Endometrial microvascular endothelial cells (primary cell): ENCODE measurements around the gene HIBCH. TPM values are rescaled to one million over a fixed set of nuclear protein-coding genes. Genes with fewer than 3 reads are reported as not detected.
"Not testable (repeated sequence)": the region's sequence is repeated elsewhere in the genome, so short reads cannot be mapped to it uniquely, and the experiment has no call there.

ENCODE experiments used
- in situ Hi-C: cut with HindIII; loops from 2 replicates; pipeline ENCODE4 v1.10.0; 2017; ENCODE audit warnings: low sequenced_read_pairs, low pct_unique_long_range_greater_than_20kb; ENCODE audit errors: inconsistent ontology term
- total RNA-seq: library from RNA; depleted of rRNA; stranded (reverse); fragments of >200 nt; gene quantifications from one replicate; pipeline ENCODE4 v1.2.3, GENCODE V29; 2015; ENCODE audit errors: inconsistent ontology term

The HIBCH gene
- total RNA-seq, 1 donor from 2014 or later: 18.1 TPM

GRCh38 chr2:190181123-190181669, 138.4 kb downstream of the HIBCH start:
- in situ Hi-C loops: no loop called here

DNA sequence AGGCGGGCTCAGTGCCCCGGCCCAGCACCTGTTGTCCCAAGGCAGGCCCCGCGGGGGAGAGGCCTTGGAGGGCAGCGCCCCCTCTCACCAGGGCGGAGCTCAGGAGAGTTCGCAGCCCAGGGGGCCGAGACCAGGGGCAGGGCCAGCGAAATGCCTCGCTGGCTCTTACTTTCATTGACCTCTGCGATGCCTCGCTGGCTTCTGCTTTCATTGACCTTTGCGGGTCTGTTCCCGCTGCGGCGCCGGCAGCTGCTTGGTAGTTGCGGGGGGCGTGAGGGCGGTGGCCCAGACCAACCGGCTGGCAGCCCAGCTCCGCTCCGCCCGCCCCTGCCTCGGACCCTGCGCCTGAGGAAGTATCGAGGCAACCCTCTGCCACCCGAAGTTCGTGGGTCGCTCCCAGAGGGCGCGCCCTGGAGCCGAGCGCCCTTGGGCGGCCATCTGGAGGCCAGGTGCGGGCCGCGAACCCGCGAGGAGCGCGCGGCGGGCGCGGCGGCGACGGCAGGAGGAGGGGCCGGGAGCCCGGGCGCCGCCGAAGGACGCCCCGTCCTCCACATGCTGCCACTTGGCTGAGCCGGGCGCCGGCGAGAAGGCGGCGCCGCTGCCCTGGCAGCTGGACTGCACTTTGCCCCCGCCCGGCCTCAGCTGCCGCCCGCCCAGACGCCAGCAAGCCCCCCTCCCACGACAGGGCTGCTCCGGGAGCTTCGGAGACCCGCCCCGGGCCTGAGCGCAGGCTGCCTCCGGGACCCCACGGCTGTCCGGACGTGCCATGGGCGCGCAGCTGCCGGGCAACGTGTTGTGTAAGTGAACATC, 139.1 kb downstream of the HIBCH start:
- in situ Hi-C loops: no loop called here

GRCh38 chr2:190179754-190180312, 139.8 kb downstream of the HIBCH start:
- in situ Hi-C loops: no loop called here

DNA sequence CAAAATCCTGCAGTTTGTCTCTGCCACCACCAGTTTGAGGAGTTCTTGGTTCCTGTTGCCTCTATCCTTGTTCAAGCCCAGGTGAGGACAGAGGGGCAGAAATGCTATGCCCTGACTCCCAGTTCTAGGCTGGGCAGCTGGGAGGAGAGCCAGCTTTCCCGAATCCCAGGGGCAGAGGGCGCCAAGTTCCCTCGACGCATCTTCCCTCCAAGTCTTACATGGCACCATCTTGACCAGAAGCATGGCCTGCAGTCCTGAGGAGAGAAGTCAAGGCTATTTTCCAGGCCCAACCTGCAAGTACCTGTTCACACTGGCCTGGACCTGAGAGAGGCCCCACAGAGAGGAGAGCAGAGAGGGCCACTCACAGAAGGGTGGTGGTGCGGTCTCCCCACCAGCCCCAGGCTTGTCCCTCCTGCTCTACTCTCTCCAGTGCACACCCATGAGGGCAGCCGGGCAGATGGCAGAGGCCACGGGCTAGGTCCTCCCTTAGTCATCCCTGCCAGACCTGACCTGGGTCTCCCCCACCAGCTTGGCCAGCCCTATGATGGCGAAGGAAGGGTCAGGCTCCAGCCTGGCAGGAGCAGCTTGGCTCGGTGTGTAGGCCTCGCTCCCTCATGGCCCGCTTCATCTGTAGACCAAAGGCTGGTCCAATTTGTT, 141.4 kb downstream of the HIBCH start:
- in situ Hi-C loops: no loop called here

DNA sequence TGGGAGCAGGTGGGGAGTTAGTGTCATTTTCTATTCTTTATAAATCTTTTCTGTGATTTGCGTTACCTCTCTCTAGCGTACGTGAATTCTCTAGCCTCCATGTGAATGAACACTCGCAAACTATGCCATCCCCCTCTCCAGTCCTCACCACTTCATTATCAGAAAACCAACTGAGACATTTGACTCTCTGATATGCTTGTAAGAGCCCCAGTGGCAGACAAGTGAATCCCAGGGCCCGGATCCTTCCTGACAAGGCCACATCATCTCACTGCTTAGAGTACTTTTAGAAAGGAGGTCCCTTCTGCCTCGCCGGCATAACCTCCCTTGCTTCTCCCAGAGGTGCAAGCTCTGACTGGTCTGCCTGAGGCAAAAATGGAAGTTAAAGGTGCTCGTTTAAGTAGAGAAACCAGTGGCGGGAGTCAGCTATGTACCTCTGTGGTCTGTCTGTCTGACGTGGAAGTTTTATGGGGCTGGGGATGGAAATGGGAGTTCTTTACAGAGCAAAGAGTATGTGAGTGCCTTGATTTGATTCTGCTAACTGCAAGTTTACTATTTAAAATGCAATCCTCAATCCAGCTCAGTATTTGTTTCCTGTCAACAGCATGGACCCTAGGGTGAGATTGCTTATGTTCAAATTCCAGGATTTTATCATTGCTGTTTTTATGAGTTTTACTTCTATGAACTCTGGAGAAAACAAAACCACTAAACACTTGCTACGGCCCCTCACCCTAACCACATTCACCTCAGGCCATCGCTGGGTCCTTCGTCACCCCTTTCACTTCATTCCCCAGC, 142.2 kb downstream of the HIBCH start:
- in situ Hi-C loops: no loop called here

- in situ Hi-C loops: no loop called here
Measured at GRCh38 chr2:190173392-190173791, 146.2 kb downstream of the HIBCH start.

- in situ Hi-C loops: no loop called here
Measured at GRCh38 chr2:190170673-190171072, 149.0 kb downstream of the HIBCH start.

- in situ Hi-C loops: no loop called here
Measured at GRCh38 chr2:190169221-190170072, 150.2 kb downstream of the HIBCH start.

DNA sequence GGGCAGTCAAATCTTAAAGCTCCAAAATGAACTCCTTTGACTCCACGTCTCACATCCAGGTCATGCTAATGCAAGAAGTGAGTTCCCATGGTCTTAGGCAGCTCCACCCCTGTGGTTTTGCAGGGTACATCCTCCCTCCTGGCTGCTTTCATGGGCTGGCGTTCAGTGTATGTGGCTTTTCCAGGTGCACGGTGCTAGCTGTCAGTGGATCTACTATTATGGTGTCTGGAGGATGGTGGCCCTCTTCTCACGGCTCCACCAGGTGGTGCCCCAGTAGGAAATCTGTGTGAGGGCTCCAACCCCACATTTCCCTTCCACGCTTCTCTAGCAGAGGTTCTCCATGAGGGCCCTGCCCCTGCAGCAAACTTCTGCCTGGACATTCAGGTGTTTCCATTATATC, 151.9 kb downstream of the HIBCH start:
- in situ Hi-C loops: no loop called here

DNA sequence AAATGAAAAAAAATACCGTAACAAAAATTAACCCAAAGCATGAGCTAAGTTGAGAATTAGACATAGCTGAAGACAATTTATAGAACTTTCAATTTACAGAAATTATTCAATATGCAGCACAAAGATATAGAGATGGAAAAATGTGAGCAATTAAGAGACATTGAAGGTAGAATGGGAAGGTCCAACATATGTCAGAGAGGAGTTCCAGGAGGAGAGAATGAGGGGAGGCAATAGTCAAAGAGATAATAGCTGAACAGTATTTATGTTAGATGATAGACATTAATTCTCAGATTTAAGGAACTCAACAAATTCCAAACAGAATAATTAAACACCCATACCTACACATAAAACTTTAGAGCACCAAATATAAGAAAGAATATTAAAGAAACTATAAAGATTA, 154.1 kb downstream of the HIBCH start:
- in situ Hi-C loops: no loop called here

DNA sequence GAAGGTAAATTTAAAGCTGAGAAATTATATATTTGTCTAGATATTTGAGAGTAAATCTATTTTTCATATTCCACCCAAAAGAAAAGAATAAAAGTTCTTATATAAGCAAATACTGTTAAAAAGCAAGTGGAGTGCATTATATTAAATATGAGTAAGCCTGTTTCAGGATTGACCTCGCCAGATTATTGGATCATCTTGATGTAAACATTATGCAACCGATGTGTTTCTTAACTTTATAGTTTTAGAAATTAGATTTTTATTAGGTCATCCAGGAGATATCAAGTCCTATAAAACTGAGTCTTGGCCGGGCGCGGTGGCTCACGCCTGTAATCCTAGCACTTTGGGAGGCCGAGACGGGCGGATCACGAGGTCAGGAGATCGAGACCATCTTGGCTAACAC, 156.8 kb downstream of the HIBCH start:
- in situ Hi-C loops: no loop called here

DNA sequence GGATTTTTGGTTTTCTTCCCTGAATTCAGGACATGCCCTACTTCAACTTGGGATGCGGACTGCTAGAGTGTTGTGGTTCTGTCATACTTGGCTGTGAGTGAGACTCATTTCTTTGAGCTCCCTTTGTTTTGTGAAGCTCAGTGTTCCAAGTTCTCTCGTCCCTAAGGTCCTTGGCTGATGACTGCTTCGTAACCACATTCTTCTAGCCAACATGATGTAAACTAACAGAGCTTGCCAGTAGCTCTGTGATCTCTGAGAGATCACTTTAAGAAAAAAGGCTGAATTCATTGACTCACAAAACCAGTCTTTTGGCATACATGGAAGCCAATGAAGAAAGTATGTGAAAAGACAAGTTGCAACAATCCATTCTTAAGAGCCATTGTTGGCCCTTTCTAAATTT, 160.2 kb downstream of the HIBCH start:
- in situ Hi-C loops: no loop called here

GRCh38 chr2:190158798-190159434, 160.7 kb downstream of the HIBCH start:
- in situ Hi-C loops: no loop called here

- in situ Hi-C loops: not testable (repeated sequence)
Measured at GRCh38 chr2:190157613-190158528, 161.8 kb downstream of the HIBCH start.

DNA sequence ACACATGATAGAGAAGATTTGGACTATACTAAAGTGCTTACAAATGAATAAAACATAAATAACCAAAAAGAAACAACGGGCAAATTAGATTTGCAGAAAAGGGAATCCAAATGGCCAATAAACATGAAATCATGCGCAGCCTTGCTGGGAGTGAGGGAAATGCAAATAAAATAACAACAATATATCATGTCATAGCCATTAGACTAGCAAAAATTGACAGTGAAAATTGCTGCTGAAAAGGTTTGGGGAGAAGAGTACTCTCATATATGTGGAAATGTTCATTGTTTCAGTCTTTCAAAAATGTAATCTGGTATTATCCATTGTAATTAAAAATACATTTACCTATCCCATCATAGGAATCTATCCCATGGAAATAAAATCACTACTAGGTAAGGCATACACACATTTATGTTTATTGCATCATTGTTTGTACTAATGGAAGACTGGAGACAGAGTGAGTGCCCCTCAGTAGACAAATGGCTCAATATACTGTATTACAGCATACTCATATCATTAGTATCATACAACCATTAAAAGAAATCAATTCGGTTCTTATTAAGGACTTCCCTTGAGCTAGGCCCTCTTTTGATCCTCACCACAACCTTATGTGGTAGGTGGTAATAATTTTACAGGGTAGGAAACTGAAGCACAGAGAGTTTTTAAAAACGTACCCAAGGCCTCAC, 163.0 kb downstream of the HIBCH start:
- in situ Hi-C loops: no loop called here
